HG03039 (cell line): ENCODE results near the gene GIGYF1.
"Not testable (repeated sequence)": the region's sequence is repeated elsewhere in the genome, so short reads cannot be mapped to it uniquely, and the experiment has no call there.

Source experiments
- ATAC-seq: cut with Tn5 transposase; IDR thresholded peaks from one replicate; pipeline ENCODE4 v1.9.1; 2021; ENCODE audit warnings: mild to moderate bottlenecking, moderate library complexity; ENCODE audit not compliant: unreplicated experiment

GIGYF1 gene

GRCh38 chr7:100694098-100694745 is at the start of gene GIGYF1:
GIGYF1 (minus strand) TSS chr7:100694250; CDS start chr7:100688238, 6,012 bp downstream.
- no peak for ATAC-seq

GRCh38 chr7:100739934-100740333 is 45.9 kb upstream of the GIGYF1 start:
- no peak for ATAC-seq

- ATAC-seq = no peak
Measured at GRCh38 chr7:100736671-100737070, 42.6 kb upstream of the GIGYF1 start.

GRCh38 chr7:100735730-100736129 is 41.7 kb upstream of the GIGYF1 start:
- no peak for ATAC-seq

GRCh38 chr7:100731937-100732636 is 38.0 kb upstream of the GIGYF1 start:
- no peak for ATAC-seq

GRCh38 chr7:100730136-100730800 is 36.2 kb upstream of the GIGYF1 start:
- no peak for ATAC-seq

GRCh38 chr7:100728196-100728595 is 34.1 kb upstream of the GIGYF1 start:
- no peak for ATAC-seq

GRCh38 chr7:100726996-100727761 is 33.1 kb upstream of the GIGYF1 start:
- no peak for ATAC-seq

- not testable (repeated sequence) for ATAC-seq
Measured at GRCh38 chr7:100724364-100724763, 30.3 kb upstream of the GIGYF1 start.

GRCh38 chr7:100723732-100724275 is 29.8 kb upstream of the GIGYF1 start:
- ATAC-seq = no peak

GRCh38 chr7:100722480-100723212 is 28.6 kb upstream of the GIGYF1 start:
- ATAC-seq = no peak

GRCh38 chr7:100721505-100721812 is 27.4 kb upstream of the GIGYF1 start:
- no peak for ATAC-seq

- no peak for ATAC-seq
Measured at GRCh38 chr7:100720671-100721504, 26.8 kb upstream of the GIGYF1 start.

GRCh38 chr7:100720279-100720670 is 26.2 kb upstream of the GIGYF1 start, which contains the start of gene EPO:
EPO (plus strand) TSS chr7:100720468; CDS start chr7:100720981, 513 bp downstream.
- ATAC-seq = no peak

- no peak for ATAC-seq
Measured at GRCh38 chr7:100719523-100720278, 25.7 kb upstream of the GIGYF1 start.

GRCh38 chr7:100717073-100717472 is 23.0 kb upstream of the GIGYF1 start:
- ATAC-seq = not testable (repeated sequence)

- no peak for ATAC-seq
Measured at GRCh38 chr7:100714725-100715124, 20.7 kb upstream of the GIGYF1 start.

- ATAC-seq = no peak
Measured at GRCh38 chr7:100711369-100711768, 17.3 kb upstream of the GIGYF1 start.

- ATAC-seq = no peak
Measured at GRCh38 chr7:100710452-100710851, 16.4 kb upstream of the GIGYF1 start.
